ENCODE results near the gene SEC24C.
"Not testable (repeated sequence)": the region's sequence is repeated elsewhere in the genome, so short reads cannot be mapped to it uniquely, and the experiment has no call there.

SEC24C gene

GRCh38 chr10:73773152-73773879 is 29.1 kb downstream of the SEC24C start:
- no peak for ATAC-seq

- no peak for ATAC-seq
Observed at GRCh38 chr10:73774637-73775036, 30.5 kb downstream of the SEC24C start.

- ATAC-seq = no peak
Observed at GRCh38 chr10:73779018-73779417, 34.8 kb downstream of the SEC24C start.

- no peak for ATAC-seq
Observed at GRCh38 chr10:73779539-73780197, 35.5 kb downstream of the SEC24C start.

- ATAC-seq = no peak
Observed at GRCh38 chr10:73780301-73780700, 36.1 kb downstream of the SEC24C start.

DNA sequence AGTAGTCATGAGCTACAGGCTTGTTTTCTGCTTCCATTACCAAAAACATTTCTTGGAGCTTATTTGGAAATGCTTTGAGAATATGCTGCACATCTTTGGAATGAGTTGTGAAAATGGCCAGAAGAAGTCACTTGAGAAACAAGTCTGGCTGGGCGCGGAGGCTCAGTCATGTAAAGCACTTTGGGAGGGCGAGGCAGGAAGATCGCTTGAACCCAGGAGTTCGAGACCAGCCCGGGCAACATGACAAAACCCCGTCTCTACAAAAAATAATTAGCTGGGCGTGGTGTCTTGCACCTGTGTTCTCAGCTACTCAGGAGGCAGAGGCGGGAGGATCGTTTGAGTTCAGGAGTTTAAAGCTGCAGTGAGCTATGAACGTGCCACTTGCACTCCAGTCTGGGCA is 36.8 kb downstream of the SEC24C start:
- ATAC-seq = no peak

DNA sequence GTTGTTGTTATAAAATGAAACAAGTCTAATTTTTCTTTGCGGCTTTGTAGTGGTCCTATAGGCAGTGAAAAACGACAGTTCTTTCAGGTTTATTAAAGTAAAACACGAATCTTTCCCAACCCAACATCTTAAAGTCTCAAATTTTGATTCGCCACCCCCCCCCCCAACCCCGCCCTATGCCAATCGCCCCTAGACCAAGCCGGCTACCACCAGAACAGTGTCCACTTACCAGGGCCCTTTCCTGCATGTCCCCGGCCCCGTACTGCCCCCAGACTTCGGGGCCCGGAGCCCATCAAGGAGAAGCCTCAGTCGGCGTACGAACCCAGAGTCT is 37.3 kb downstream of the SEC24C start:
- no peak for ATAC-seq

DNA sequence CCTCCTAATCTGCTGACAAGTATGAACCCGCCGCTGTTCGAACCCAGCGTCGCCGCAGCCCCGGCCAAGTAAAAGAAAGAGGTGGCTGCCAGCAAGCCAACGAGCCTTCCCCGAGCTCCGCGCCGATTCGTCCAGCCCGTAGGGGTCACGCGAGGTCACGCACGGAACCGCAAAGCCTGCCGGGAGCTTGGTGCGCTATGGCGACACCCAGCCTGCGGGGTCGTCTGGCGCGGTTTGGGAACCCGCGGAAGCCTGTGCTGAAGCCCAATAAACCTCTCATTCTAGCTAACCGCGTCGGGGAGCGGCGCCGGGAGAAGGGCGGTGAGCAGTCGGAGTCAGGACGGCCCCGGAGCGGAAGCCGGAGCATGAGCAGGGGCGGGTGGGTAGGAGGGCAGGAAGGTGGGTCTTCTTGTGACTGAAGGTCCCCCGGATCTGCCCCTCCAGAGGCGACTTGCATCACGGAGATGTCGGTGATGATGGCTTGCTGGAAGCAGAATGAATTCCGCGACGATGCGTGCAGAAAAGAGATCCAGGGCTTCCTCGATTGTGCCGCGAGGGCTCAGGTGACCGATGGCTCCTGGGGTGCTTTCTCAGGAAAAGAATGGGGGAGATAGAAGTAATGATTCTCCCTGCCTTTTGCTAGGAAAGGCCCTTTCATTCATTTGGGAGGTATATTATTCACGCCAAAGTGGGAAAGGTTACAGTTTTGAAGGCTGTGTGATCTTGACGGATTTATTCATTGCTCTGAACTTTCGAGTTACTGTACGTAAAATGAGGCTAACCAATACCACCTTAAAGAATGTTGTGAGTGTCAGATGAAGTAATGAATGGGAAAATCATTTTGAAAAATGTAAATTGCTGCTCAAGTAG is 37.9 kb downstream of the SEC24C start, which contains the start of gene CHCHD1:
Gene CHCHD1, plus strand, starts transcription at position 170 of the 870 bp plus-strand sequence. Its CDS starts 28 bp downstream, at position 198.
- peak; percentile 78 to 81 for ATAC-seq

GRCh38 chr10:73782749-73783085 is 38.5 kb downstream of the SEC24C start:
- no peak for ATAC-seq

DNA sequence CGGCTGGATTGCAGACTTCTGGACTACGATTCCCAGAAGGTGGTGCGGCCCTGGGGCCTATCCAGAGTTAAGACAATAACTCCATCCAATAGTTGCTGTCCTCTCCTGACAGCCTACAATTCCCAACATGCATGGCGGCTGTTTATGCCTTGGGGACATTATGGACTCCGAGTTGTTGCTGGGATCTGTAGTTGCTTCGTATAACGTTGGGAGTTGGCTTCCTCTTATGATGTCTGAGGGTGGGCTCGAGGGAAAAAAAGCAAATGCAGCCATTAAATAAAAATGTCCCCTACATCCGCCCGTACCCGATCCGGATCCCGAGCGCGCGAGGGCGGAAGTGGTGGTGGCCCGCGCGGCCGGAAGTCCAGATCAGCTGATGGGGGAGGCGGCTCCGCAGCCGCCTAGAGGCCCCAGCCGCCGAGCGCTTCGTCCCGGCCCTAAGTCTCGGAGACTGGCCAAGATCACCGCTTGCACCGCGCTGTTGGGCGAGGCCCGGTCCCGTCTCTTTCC is 41.1 kb downstream of the SEC24C start, which contains the start of gene ZSWIM8:
Gene ZSWIM8, plus strand, starts transcription at position 396 of the 510 bp plus-strand sequence. CDS start 273 bp downstream, outside the sequence.
- ATAC-seq = peak; percentile 88 to 89

DNA sequence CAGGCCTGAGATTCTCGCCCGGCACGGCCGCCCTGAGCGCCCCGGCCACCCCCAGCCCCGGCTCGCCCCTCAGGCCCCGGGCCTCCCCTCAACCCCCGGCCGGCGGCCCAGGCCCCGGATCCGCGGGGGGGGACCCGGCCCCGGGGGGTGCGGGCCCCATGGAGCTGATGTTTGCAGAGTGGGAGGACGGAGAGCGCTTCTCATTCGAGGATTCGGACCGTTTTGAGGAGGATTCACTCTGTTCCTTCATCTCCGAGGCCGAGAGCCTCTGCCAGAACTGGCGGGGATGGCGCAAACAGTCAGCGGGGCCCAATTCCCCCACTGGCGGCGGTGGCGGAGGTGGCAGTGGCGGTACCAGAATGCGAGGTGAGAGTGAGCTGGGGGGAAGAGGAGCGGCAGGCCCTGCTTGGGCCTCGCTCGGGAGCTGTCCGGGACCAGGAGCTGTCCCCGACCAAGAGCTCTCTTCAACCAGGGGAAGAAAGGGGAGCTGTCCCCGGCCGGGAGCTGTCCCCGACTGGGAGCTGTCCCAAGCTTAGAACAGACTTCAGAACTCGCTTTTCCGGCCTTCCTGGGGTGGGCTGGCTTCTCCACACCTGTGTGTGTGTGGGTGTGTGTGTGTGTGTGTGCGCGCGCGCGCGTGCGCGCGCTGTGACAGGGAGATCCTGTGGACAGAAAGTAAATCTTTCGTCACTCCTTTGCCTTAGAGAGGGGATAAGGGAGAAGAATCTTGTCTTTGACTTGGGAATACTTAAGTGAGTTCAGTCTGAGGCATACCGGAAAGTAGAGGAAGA is 41.7 kb downstream of the SEC24C start:
- peak; percentile 2 to 4 for ATAC-seq

- no peak for ATAC-seq
Observed at GRCh38 chr10:73786512-73786885, 42.3 kb downstream of the SEC24C start.

GRCh38 chr10:73787031-73787800 is 43.0 kb downstream of the SEC24C start:
- ATAC-seq = not testable (repeated sequence)

GRCh38 chr10:73788864-73789658 is 44.9 kb downstream of the SEC24C start:
- ATAC-seq = no peak

DNA sequence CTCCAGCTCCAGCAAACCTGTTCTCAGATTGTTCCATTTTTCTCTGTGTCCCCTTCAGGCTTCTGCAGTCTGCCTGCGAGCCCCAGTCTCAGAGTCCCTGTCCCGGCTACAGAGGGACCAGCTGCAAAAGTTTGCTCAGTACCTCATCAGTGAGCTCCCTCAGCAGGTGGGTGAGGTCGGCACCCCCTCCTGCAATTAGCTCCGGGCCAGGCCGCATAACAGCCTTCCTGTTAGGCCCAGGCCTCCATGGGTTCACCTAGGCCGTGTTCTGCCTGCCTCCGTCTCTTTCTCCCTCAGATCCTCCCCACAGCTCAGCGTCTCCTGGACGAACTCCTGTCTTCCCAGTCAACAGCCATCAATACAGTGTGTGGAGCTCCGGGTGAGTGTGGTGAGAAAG is 45.5 kb downstream of the SEC24C start:
- no peak for ATAC-seq

- ATAC-seq = no peak
Observed at GRCh38 chr10:73790886-73791625, 46.9 kb downstream of the SEC24C start.

DNA sequence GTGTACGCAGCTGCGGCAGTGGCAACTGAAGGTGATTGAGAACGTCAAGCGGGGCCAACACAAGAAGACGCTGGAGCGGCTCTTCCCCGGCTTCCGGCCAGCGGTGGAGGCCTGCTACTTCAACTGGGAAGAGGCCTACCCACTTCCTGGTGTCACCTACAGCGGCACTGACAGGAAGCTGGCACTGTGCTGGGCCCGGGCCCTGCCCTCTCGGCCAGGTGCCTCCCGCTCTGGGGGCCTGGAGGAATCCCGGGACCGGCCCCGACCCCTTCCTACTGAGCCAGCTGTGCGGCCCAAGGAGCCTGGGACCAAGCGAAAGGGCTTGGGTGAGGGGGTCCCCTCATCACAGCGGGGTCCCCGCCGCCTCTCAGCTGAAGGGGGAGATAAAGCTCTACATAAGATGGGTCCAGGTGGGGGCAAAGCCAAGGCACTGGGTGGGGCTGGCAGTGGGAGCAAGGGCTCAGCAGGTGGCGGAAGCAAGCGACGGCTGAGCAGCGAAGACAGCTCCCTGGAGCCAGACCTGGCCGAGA is 47.8 kb downstream of the SEC24C start:
- no peak for ATAC-seq

GRCh38 chr10:73793456-73793855 is 49.3 kb downstream of the SEC24C start:
- no peak for ATAC-seq

DNA sequence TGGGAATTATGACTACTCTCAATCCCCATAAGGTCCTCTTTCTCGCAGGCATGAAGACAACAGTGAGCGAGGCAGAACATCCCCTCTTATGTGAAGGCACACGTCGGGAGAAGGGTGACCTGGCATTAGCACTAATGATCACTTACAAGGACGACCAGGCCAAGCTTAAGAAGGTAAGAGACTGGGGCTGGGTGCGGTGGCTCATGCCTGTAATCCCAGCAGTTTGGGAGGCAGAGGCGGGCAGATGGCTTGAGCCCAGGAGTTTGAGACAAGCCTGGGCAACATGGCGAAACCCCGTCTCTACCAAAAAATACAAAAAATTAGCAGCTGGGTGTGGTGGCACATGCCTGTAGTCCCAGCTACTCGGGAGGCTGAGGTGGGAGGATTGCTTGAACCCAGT is 51.3 kb downstream of the SEC24C start:
- not testable (repeated sequence) for ATAC-seq

- not testable (repeated sequence) for ATAC-seq
Observed at GRCh38 chr10:73796035-73796434, 51.9 kb downstream of the SEC24C start.
